OCI-LY7 (cell line): Measurements from ENCODE around the gene RASA2. TPM values are rescaled to one million over a fixed set of nuclear protein-coding genes. Genes with fewer than 3 reads are reported as not detected.

Experiments used
- BruUV-seq: library from RNA; stranded (reverse); fragments of 400-500 nt; replicated peaks from 2 replicates; lab custom pipeline; 2021; lab: Mats Ljungman, UMichigan
- CTCF ChIA-PET: fragments of 300-600 bp; sonication (Branson Sonifier 250); formaldehyde crosslinking; loops from one replicate; lab custom pipeline; 2022; ENCODE audit warnings: antibody characterized with exemption; ENCODE audit not compliant: unreplicated experiment; lab: Charles Lee
- POLR2A ChIA-PET: fragments of 300-600 bp; sonication (Branson Sonifier 250); formaldehyde crosslinking; loops from one replicate; lab custom pipeline; 2022; ENCODE audit warnings: antibody characterized with exemption; lab: Charles Lee
- DNase-seq: peaks from one replicate; pipeline ENCODE4 v3.0.0-alpha.2; 2015; ENCODE audit warnings: low spot score
- H2AFZ ChIP-seq: fragments of 200-600 bp; sonication (generic), shearing (Covaris generic); 2 replicates; pipeline ENCODE4 v1.6.1; 2014; ENCODE audit warnings: mild to moderate bottlenecking, antibody characterized with exemption, low read length, moderate library complexity
- H3K27ac ChIP-seq: fragments of 200-600 bp; sonication (generic); 2 replicates; pipeline ENCODE4 v1.5.1; 2014; ENCODE audit warnings: mixed run types, low read depth, mild to moderate bottlenecking, moderate library complexity, low read length, inconsistent platforms; ENCODE audit not compliant: poor library complexity, severe bottlenecking
- H3K36me3 ChIP-seq: fragments of 200-600 bp; sonication (generic); 2 replicates; pipeline ENCODE4 v1.6.1; 2014; ENCODE audit warnings: mild to moderate bottlenecking, antibody characterized with exemption, low read length, moderate library complexity, mixed read lengths; ENCODE audit not compliant: insufficient read depth
- H3K4me1 ChIP-seq: fragments of 200-600 bp; sonication (generic); 2 replicates; pipeline ENCODE4 v1.5.1; 2014; ENCODE audit warnings: mild to moderate bottlenecking, low read length; ENCODE audit not compliant: insufficient read depth, poor library complexity, severe bottlenecking
- H3K4me2 ChIP-seq: fragments of 200-600 bp; sonication (generic); 2 replicates; pipeline ENCODE4 v1.6.1; 2014; ENCODE audit warnings: mild to moderate bottlenecking, low read length
- H3K4me3 ChIP-seq: fragments of 200-600 bp; sonication (generic); 2 replicates; pipeline ENCODE4 v1.5.1; 2014; ENCODE audit warnings: mild to moderate bottlenecking, low read depth, low read length; ENCODE audit not compliant: poor library complexity, severe bottlenecking
- H3K79me2 ChIP-seq: fragments of 200-600 bp; sonication (generic); 2 replicates; pipeline ENCODE4 v1.6.1; 2016; ENCODE audit warnings: low read depth, mild to moderate bottlenecking, low read length, moderate library complexity, mixed read lengths; ENCODE audit not compliant: insufficient read depth
- H3K9me2 ChIP-seq: fragments of 200-600 bp; sonication (generic); 2 replicates; pipeline ENCODE4 v1.6.1; 2016; ENCODE audit warnings: mild to moderate bottlenecking, low read length, mixed read lengths; ENCODE audit not compliant: insufficient read depth
- H3K9me3 ChIP-seq: fragments of 200-600 bp; sonication (generic); 2 replicates; pipeline ENCODE4 v1.6.1; 2014; ENCODE audit warnings: mild to moderate bottlenecking, mixed run types, low read length, mixed read lengths
- H4K20me1 ChIP-seq: fragments of 200-600 bp; sonication (generic); 2 replicates; pipeline ENCODE4 v1.6.1; 2014; ENCODE audit warnings: mild to moderate bottlenecking, antibody characterized with exemption, low read length, moderate library complexity, mixed read lengths; ENCODE audit not compliant: insufficient read depth
- CTCF ChIP-seq: fragments of 200-600 bp; sonication (generic); conservative IDR thresholded peaks from 2 replicates; pipeline ENCODE4 v1.5.1; 2014; ENCODE audit warnings: mild to moderate bottlenecking, antibody characterized with exemption, low read length, moderate library complexity, mixed read lengths
- EZH2phosphoT487 ChIP-seq: fragments of 200-600 bp; sonication (generic); IDR thresholded peaks from 2 replicates; pipeline ENCODE4 v1.6.1; 2018; ENCODE audit warnings: low read depth, borderline replicate concordance, mild to moderate bottlenecking, mixed run types, antibody characterized with exemption, low read length, moderate library complexity, mixed read lengths
- intact Hi-C: fragments of 100-400 bp; cut with micrococcal nuclease; formaldehyde crosslinking; loops from one replicate; pipeline ENCODE4 v1.10.0; 2022; ENCODE audit not compliant: unreplicated experiment
- total RNA-seq, 2 experiments: library from RNA; depleted of rRNA in 1 of 2; stranded (reverse); fragments of >200 nt in 1 of 2; shearing (Covaris generic) in 1 of 2; gene quantifications; 2 replicates each; pipeline ENCODE4 v1.2.3, GENCODE V29; 2014 to 2022

Gene RASA2
- total RNA-seq, 2 experiments from 2014 or later: 11.0 to 21.7 TPM

DNA sequence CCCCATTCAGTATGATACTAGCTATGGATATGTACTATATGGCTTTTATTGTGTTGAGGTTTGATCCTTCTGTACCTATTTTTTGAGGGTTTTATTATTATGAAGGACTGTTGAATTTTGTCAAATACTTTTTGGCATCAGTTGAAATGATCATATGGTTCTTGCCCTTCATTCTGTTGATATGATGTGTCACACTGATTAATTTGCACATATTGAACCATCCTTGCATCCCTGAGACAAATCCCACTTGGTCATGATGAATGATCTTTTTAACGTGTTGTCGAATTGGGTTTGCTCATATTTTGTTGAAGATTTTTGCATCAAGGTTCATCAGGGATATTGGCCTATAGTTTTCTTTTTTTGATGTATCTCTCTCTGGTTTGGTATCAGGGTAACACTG, 61.0 kb downstream of the RASA2 start:
- no peaks in the 10 kb centered on the region for H3K79me2 ChIP-seq
- peaks cover 59% of the 10 kb centered on the region for H3K36me3 ChIP-seq
- POLR2A ChIA-PET: interaction anchor here (0.7 to 1.2 kb wide), 2 partner anchors 24 to 80 kb away, joined by 4 to 5 read pairs; no protein-coding TSS in a partner anchor
- no peak overlapping the region for H3K4me3 ChIP-seq
- no peak overlapping the region for H2AFZ ChIP-seq
- no peak for TF ChIP-seq CTCF
- no peak for TF ChIP-seq EZH2phosphoT487
- no peak for DNase-seq
- no peak overlapping the region for H3K4me2 ChIP-seq
- H4K20me1 ChIP-seq: no peaks in the 10 kb centered on the region
- no peak overlapping the region for H3K27ac ChIP-seq
- no peaks in the 10 kb centered on the region for H3K9me2 ChIP-seq
- peaks cover 23% of the 10 kb centered on the region; the same call in 1 of the 2 replicates for H3K9me3 ChIP-seq
- intact Hi-C loops: no loop called here
- BruUV-seq: no TSS peak
- CTCF ChIA-PET: no interaction called here
- no peaks in the 10 kb centered on the region for H3K4me1 ChIP-seq

- no peak overlapping the region for H2AFZ ChIP-seq
- no peak overlapping the region for H3K4me3 ChIP-seq
- no TSS peak for BruUV-seq
- H3K4me1 ChIP-seq: no peaks in the 10 kb centered on the region
- H4K20me1 ChIP-seq: no peaks in the 10 kb centered on the region
- CTCF ChIA-PET: no interaction called here
- no peak for TF ChIP-seq EZH2phosphoT487
- no peak for TF ChIP-seq CTCF
- no peaks in the 10 kb centered on the region for H3K9me2 ChIP-seq
- H3K9me3 ChIP-seq: peaks cover 17% of the 10 kb centered on the region; the same call in 1 of the 2 replicates
- intact Hi-C loops: no loop called here
- POLR2A ChIA-PET: interaction anchor here (0.9 kb wide), 1 partner anchor 98 kb away, joined by 3 read pairs; no protein-coding TSS in a partner anchor
- H3K4me2 ChIP-seq: no peak overlapping the region
- peaks cover 56% of the 10 kb centered on the region for H3K36me3 ChIP-seq
- DNase-seq: no peak
- H3K27ac ChIP-seq: no peak overlapping the region
- H3K79me2 ChIP-seq: no peaks in the 10 kb centered on the region
Observed at GRCh38 chr3:141550926-141551665, 64.3 kb downstream of the RASA2 start.

GRCh38 chr3:141552440-141552991, 65.7 kb downstream of the RASA2 start:
- ChIA-PET CTCF (no interaction called here), POLR2A (interaction anchor here (1.2 to 2.0 kb wide), 2 partner anchors 27 to 59 kb away, joined by 3 to 5 read pairs; no protein-coding TSS in a partner anchor)
- no TSS peak for BruUV-seq
- no peaks in the 10 kb centered on the region for H3K9me2 ChIP-seq
- peaks cover 9% of the 10 kb centered on the region; the same call in 1 of the 2 replicates for H3K9me3 ChIP-seq
- no peaks in the 10 kb centered on the region for H4K20me1 ChIP-seq
- no peaks in the 10 kb centered on the region for H3K79me2 ChIP-seq
- intact Hi-C loops: no loop called here
- peaks cover 51% of the 10 kb centered on the region for H3K36me3 ChIP-seq
- DNase-seq: no peak
- no peaks in the 10 kb centered on the region for H3K4me1 ChIP-seq
- H2AFZ ChIP-seq: no peak overlapping the region
- H3K4me2 ChIP-seq: no peak overlapping the region
- no peak overlapping the region for H3K4me3 ChIP-seq
- no peak for TF ChIP-seq CTCF
- TF ChIP-seq EZH2phosphoT487: no peak
- H3K27ac ChIP-seq: no peak overlapping the region
